Neural cell (in vitro differentiated cells): ENCODE data around the gene OTUB2.

Experiments used
- EZH2 ChIP-seq: fragments of 200-600, 300-800 bp; shearing (Covaris generic), sonication (generic); IDR thresholded peaks from 2 replicates; pipeline ENCODE4 v1.6.1; 2014; ENCODE audit warnings: antibody characterized with exemption, low read length, borderline replicate concordance, mild to moderate bottlenecking; ENCODE audit not compliant: insufficient read depth, poor library complexity, severe bottlenecking
- POLR2AphosphoS5 ChIP-seq: IDR thresholded peaks from 2 replicates; pipeline ENCODE4 v1.6.1; 2012
- RAD21 ChIP-seq: fragments of 450-650 bp; conservative IDR thresholded peaks from 2 replicates; pipeline ENCODE4 v1.6.1; 2014; ENCODE audit warnings: antibody characterized with exemption, mild to moderate bottlenecking, moderate library complexity
- TF ChIP-seq, protein P1 (sequence below): fragments of 450-650 bp; IDR thresholded peaks from 2 replicates; pipeline ENCODE4 v1.5.1; 2014; ENCODE audit warnings: antibody characterized with exemption, mild to moderate bottlenecking, moderate library complexity; ENCODE audit not compliant: poor library complexity, severe bottlenecking

DNA sequence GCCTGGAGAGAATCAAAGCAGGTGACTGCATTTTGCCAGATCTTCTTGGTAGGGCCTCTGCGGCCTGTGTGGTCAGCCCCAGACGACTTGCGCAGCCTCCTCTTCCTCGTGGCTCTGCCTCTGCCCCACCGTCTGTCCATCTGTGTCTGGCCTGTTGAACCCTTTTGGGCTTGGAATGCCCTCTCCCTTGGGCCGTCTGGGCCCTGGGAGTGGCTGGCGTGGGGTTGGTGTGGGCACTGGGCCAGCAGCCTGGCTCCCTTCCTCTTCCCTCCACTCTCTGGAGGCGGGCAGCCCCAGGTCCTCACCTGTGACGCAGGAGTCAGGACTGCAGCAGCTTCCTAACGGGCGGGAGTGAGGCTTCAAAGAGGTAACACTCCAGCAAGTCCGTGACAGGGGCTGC lies 38.8 kb upstream of the OTUB2 start:
- TF ChIP-seq, protein P1, sequence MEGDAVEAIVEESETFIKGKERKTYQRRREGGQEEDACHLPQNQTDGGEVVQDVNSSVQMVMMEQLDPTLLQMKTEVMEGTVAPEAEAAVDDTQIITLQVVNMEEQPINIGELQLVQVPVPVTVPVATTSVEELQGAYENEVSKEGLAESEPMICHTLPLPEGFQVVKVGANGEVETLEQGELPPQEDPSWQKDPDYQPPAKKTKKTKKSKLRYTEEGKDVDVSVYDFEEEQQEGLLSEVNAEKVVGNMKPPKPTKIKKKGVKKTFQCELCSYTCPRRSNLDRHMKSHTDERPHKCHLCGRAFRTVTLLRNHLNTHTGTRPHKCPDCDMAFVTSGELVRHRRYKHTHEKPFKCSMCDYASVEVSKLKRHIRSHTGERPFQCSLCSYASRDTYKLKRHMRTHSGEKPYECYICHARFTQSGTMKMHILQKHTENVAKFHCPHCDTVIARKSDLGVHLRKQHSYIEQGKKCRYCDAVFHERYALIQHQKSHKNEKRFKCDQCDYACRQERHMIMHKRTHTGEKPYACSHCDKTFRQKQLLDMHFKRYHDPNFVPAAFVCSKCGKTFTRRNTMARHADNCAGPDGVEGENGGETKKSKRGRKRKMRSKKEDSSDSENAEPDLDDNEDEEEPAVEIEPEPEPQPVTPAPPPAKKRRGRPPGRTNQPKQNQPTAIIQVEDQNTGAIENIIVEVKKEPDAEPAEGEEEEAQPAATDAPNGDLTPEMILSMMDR = no peak
- TF ChIP-seq POLR2AphosphoS5 (no peak), RAD21 (no peak), EZH2 (no peak)
